C4-2B (cell line): ENCODE measurements around the gene KCTD16.

ENCODE experiments used
- H3K27ac ChIP-seq: fragments of 450-650 bp; 2 replicates; pipeline ENCODE4 v1.5.1; 2017
- CTCF ChIP-seq: fragments of 450-650 bp; conservative IDR thresholded peaks from 2 replicates; pipeline ENCODE4 v1.5.1; 2017; ENCODE audit warnings: mild to moderate bottlenecking
- ZFX ChIP-seq: fragments of 450-650 bp; IDR thresholded peaks from 2 replicates; pipeline ENCODE4 v1.6.1; 2017

The KCTD16 gene

GRCh38 chr5:144352732-144353317, 182.2 kb downstream of the KCTD16 start:
- TF ChIP-seq ZFX (no peak), CTCF (no peak)
- H3K27ac ChIP-seq = no peak overlapping the region

GRCh38 chr5:144356489-144356888, 185.8 kb downstream of the KCTD16 start:
- H3K27ac ChIP-seq = no peak overlapping the region
- TF ChIP-seq ZFX (no peak), CTCF (no peak)

- no peak overlapping the region for H3K27ac ChIP-seq
- TF ChIP-seq ZFX (no peak), CTCF (no peak)
Observed at GRCh38 chr5:144361406-144361805, 190.7 kb downstream of the KCTD16 start.

GRCh38 chr5:144365885-144366284, 195.2 kb downstream of the KCTD16 start:
- no peak overlapping the region for H3K27ac ChIP-seq
- TF ChIP-seq ZFX = no peak
- TF ChIP-seq CTCF = no peak

GRCh38 chr5:144367991-144368390, 197.3 kb downstream of the KCTD16 start:
- TF ChIP-seq CTCF = no peak
- TF ChIP-seq ZFX = no peak
- no peak overlapping the region for H3K27ac ChIP-seq

GRCh38 chr5:144368556-144368955, 197.9 kb downstream of the KCTD16 start:
- no peak for TF ChIP-seq CTCF
- no peak for TF ChIP-seq ZFX
- H3K27ac ChIP-seq = no peak overlapping the region

- no peak overlapping the region for H3K27ac ChIP-seq
- TF ChIP-seq CTCF = no peak
- no peak for TF ChIP-seq ZFX
Observed at GRCh38 chr5:144369006-144369405, 198.3 kb downstream of the KCTD16 start.
